Posterior vena cava (tissue), 2 donors: ENCODE measurements around the gene NEIL1. TPM values are rescaled to one million over a fixed set of nuclear protein-coding genes. Genes with fewer than 3 reads are reported as not detected.
"Not testable (repeated sequence)": the region's sequence is repeated elsewhere in the genome, so short reads cannot be mapped to it uniquely, and the experiment has no call there.

Experiments used
- DNase-seq: peaks from one replicate; pipeline ENCODE4 v3.0.0-alpha.2; 2020; ENCODE audit warnings: low spot score
- intact Hi-C, 2 donors: fragments of 100-400 bp; cut with DNase I; formaldehyde crosslinking; loops; one replicate each; pipeline versions ENCODE4 v1.14.1 to v1.14.2; 2022 to 2023
- total RNA-seq, 2 donors: library from RNA; stranded (reverse); fragmentation: NEBNext Ultra II Directional; extraction: Animal tissue kit (Norgen Biotek cat#: 25700); gene quantifications; one replicate each; pipeline ENCODE4 v1.2.1, GENCODE V29; 2021
- donor health status: DM: yes; HTN: yes; CAD: no.
- donor health status: DM: yes; HTN: yes; CAD: no.

Gene NEIL1
- total RNA-seq, 2 donors from 2014 or later, result 11.7 to 25.3 TPM

DNA sequence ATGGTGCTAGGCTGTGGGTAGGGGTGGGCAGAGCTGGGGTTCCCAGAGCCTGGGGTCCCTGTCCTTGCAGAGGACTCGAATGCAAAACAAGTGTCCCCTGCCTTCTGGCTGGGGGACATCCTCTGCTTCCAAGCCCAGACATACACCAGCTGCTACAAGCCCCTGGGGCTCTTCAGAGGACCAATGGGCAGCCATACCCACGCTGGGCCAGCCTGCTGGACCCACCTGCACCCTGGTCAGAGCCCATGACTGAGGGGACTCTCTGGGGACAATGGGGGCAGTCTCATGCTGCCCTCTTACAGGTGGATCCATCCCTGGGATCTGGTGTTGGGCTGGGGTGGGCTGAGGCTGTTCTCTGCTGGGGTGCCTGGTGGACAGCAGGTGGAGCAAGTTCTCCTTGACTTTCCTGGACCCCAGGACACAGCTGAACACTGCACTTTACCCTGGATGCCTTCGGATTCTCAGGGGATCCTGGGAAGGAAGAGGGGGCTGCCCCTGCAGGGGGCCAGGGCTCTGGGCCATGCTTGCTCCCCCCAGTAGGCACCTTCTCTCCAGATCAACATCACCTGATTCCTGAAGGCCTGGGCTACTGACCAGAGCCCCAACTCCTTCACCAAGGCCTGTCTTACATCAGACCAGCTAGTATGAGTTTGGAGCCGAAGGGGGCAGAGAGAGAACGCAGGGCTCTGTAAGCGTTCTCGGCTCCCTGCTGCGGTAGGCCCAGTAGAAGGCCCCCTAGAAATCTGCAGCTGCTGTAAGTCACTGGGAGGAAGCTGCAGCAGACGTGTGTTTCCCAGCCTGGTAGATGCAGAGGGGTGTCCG, 18.1 kb upstream of the NEIL1 start:
- intact Hi-C loops, result loop anchor here in 1 of 2 donors (5.0 kb wide), 1 partner anchor 601 kb away; the partner anchor contains the start of gene CYP1A1
- no peak for DNase-seq

DNA sequence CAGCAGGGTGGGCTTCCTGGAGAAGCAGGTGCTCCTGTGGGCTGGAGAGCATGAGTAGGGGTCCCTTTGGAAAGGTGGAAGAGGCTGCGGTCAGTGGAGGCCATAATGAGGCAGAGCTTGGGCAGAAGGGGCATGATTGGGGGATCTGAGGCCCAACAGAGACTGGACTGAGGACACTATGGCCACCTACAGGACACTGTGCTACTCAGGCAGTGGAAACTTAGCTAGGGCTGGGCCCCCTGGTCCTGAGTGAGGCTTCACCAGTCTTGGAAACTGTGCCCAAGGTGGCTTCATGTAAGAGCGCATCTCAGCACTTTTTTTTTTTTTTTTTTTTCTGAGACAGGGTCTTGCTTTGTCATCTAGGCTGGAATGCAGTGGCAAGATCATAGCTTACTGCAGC, 17.3 kb upstream of the NEIL1 start:
- DNase-seq, result no peak
- intact Hi-C loops, result loop anchor here in 1 of 2 donors (5.0 kb wide), 1 partner anchor 602 kb away; the partner anchor contains the start of gene CYP1A1

DNA sequence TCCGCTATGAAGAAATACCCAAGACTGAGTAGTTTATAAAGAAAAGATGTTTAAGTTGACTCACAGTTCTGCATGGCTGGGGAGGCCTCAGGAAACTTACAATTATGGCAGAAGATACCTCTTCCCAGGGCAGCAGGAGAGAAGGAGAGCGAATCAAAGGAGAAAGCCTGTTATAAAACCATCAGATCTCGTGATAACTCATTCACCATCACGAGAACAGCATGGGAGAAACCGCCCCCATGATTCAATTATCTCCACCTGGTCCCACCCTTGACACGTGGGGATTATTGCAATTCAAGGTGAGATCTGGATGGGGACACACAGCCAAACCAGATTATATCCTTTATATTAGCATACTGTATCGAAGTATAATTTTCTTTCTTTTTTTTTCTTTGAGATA, 14.7 kb upstream of the NEIL1 start:
- DNase-seq, intact Hi-C loops: not testable (repeated sequence)

DNA sequence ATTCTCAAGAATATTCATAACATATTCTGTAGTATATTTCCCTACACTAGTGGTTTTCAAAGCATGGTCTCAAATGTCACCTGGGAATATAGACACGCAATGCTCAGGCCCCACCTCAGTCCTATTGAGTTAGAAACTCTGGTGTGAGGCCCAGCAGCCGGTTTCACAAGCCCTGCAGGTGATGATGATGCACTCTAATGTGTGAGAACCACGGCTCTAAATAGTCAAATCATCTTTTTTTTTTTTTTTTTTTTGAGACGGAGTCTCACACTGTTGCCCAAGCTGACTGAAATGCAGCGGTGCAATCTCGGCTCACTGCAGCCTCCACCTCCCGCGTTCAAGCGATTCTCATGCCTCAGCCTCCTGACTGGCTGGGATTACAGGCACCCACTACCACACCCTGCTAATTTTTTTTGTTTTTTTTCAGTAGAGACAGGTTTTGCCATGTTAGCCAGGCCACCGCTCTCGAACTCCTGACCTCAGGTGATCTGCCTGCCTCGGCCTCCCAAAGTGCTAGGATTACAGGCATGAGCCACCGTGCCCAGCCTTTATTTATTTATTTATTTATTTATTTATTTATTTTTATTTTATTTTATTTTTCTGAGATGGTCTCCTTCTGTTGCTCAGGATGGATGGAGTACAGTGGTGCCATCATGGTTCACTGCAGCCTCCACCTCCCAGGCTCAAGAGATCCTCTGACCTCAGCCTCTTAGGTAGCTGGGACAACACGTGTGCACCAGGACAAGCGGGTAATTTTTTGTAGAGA, 13.0 kb upstream of the NEIL1 start:
- intact Hi-C loops, result not testable (repeated sequence)
- peak; percentile 56 for DNase-seq

DNA sequence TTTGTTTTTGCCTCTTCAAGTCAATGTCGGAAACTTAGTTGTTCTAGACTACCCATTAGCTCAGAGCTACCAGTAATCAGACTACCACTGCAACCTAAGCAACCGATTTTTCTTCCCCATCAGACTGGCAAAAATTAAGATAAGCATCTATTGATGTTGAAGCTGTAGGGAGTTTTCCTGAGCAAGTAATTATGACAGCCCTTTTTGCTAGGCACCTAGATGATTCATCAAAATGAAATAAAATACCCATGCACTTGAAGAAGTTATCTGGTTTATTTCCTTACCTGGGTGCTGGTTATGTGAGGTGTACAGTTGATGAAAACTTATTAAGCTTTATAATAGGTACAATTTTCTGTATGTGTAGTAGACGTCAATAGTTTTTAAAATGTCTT, 11.5 kb upstream of the NEIL1 start:
- DNase-seq, result no peak
- intact Hi-C loops, result no loop called here

DNA sequence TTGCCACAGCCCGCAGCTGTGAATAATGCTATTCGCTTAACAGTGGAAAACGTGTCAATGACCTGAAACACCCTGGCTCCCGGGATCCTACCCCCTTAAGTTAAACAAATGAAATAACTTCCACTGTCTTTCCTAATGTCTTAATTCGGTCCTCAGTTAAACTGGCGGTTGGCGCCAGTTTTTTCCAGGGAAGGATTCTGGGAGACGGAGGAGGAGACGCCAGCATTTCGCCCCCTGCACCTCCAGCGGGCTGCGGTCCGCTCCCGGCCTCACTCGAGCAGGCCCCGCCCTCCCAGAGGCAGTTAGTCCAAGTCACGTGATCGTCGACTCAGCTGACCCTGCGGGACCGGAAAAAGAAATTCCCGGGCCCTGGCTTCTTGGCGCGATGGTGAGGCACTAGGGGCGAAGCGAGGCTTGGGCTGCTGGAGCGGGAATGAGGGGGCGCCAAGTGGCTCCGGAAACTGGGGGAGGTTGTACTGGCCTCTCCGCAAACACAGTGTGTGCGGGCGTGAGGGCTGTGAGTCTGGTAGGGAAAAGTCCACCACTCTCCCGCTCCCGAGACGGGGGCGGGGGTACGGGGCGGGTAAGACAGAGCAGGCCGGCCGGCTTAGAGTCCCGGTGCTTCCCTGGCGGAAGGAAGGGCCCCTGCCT, 11.0 kb upstream of the NEIL1 start, which contains the start of gene COMMD4:
TSS of gene COMMD4 (plus strand) at position 359 of the 651 bp plus-strand sequence. CDS start at position 386, 27 bp downstream.
- intact Hi-C loops, result no loop called here
- DNase-seq, result peak; percentile 98

DNA sequence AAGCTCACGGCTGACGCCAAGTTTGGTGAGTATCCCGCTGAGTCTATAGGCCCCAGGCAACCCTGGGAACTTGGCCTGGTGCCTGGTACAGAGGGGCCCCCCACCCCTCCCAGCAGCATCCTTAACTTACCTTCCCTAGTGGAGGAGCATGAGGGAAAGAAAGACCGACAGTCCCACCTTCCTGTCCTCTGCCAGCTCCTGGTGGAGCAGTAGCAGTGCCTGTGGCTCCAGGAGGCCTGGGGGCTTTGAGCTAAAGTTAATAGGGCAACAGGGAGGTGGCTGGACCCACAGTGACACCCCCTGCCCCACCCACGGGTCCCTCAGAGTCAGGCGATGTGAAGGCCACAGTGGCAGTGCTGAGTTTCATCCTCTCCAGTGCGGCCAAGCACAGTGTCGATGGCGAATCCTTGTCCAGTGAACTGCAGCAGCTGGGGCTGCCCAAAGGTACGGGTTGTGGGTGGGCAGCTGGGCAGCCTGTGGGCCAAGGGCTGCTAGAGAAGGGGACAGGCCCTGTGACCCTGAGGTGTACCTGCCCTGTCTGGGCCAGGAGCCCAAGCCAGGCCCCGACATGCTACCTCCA, 8.1 kb upstream of the NEIL1 start:
- peak; percentile 58 for DNase-seq
- intact Hi-C loops, result no loop called here

DNA sequence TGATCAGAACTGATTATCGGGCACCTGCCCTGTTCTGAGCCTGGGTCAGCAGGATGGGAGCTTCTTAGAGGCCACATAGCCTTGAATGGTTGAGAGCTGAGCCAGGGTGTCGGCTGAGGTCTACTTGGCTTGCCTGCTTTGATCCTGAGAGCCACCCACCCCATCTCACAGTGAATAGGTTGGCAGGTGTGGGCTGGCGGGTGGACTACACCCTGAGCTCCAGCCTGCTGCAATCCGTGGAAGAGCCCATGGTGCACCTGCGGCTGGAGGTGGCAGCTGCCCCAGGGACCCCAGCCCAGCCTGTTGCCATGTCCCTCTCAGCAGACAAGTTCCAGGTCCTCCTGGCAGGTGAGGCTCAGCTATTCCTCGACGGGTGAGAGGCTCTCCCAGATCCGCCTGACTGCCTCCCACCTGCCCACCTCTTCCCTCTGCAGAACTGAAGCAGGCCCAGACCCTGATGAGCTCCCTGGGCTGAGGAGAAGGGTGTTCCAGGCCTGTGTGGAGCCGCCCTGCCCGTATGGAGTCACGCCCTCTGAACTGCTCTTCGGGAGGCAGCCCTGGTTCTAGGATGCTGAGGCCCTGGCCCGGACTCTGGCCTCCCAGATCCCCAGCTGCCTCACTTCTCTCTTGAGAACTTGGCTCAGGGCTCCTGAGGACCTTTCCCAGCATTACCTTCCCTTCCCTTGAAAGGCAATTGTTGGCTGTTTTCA, 7.2 kb upstream of the NEIL1 start:
- DNase-seq, result peak; percentile 78
- intact Hi-C loops, result no loop called here

DNA sequence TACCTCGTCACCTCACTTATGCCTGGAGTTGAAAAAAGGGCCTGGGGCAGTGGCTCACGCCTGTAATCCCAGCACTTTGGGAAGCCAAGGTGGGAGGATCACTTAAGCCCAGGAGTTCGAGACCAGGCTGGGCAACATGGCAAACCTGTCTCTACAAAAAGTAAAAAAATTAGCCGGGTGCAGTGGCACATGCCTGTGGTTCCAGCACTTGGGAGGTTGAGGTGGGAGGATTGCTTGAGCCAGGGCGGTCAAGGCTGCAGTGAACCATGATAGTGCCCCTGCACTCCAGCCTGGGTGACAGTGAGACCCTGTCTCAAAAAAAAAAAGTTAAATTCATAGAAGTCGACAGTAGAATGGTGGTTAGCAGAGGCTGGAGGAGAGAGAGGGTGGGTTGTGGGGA, 4.6 kb upstream of the NEIL1 start:
- intact Hi-C loops, result no loop called here
- peak; percentile 64 for DNase-seq

DNA sequence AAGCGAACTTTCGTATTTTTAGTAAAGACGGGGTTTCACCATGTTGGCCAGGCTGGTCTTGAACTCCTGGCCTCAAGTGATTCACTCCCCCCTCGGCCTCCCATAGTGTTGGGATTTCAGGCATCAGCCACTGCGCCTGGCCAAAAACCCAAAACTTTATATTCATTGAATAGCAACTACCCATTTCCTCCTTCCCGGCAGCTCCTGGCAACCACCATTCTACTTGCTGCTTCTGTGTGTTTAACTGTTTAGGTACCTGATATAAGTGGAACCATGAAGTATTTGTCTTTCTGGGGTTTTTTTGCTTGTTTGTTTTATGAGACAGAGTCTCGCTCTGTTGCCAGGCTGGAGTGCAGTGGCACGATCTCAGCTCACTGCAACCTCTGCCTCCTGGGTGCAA, 2.9 kb upstream of the NEIL1 start:
- DNase-seq, intact Hi-C loops: not testable (repeated sequence)

DNA sequence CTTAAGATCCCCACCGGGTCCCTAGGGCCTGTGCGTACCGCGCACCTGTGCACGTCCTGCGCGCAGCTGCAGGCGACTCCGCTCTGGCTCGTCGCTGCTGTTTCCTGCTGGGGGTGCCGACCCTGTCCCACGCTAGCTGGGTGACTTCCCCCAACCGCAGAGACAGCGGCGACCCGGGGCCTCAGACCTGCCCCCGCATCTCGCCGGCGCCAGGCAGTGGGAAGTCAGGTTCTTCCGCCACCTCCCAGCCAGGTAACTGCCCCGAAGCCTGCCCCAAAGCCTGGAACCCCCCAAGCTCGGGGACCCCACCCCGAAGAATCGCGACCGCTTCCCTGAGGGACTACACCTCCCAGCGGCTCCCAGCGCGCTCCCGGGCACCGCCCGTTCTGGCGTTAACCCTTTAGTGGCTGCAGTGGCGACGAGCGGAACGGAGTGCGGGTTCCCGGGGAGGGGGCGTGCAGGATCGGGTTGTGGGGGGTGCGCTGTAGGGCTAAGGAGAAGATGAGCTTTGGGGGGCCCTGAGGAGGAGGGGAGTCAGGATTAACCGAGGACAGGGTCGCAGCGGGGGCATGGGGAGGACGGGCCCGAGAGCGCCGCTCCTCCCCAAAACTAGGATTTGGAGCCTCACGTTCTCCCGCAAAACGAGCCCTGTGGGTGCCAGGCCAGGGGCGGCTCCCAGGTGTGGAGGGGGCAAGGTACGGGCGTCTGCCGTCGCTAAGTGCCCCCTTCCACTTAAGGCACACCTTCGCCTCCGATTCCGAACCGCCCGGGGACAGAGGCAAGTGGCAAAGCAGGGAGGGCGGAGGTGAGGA, 589 bp downstream of the NEIL1 start:
- intact Hi-C loops, result no loop called here
- peak; percentile 87 for DNase-seq

DNA sequence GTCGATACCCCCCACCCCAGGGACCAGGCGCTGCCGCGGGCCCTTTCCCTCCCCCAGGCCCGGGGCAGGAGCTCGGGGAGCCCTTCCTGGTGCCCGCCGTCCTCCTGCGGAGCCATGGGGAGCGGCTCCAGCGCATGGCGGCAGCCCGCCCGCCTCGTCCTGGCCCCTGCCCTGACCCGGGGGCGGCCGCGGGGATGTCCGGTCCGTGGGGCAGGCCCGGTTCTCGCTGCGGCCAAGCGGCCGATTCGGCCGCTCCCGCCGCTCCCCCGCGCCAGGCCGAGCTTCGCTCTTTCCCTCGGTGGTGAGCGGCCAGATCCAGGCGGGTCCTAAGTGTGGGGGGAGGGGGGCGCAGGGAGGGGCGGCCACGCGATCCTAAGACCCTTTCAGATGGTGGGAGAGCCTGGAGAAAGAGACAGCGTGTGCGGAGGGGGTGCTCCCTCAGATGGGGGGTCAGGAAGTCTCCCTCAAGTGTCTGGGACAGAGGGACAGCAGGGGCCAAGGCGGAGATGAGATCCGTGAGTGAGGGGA, 1.3 kb downstream of the NEIL1 start:
- intact Hi-C loops, result no loop called here

DNA sequence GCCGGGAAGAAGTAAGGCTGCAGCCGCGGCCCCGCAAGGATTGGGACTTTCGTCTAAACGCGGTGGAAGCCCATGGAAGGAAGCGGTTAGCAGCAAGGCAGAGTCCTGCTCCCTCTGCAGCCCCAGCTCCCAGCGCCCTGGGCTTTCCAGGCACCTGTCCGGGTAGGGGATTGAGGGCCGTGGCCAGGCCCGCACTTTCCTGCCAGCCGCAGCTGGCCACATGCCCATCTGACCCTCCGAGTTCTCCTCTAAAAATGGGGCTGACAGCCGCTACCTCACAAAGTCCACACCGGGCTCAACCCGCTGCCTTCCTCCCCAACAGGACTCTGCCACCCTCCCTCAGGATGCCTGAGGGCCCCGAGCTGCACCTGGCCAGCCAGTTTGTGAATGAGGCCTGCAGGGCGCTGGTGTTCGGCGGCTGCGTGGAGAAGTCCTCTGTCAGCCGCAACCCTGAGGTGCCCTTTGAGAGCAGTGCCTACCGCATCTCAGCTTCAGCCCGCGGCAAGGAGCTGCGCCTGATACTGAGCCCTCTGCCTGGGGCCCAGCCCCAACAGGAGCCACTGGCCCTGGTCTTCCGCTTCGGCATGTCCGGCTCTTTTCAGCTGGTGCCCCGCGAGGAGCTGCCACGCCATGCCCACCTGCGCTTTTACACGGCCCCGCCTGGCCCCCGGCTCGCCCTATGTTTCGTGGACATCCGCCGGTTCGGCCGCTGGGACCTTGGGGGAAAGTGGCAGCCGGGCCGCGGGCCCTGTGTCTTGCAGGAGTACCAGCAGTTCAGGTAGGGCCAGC, 1.9 kb downstream of the NEIL1 start:
- peak; percentile 85 for DNase-seq
- intact Hi-C loops, result no loop called here

More for the DNA sequence above, 1.3 kb downstream of the NEIL1 start:
- no peak for DNase-seq

DNA sequence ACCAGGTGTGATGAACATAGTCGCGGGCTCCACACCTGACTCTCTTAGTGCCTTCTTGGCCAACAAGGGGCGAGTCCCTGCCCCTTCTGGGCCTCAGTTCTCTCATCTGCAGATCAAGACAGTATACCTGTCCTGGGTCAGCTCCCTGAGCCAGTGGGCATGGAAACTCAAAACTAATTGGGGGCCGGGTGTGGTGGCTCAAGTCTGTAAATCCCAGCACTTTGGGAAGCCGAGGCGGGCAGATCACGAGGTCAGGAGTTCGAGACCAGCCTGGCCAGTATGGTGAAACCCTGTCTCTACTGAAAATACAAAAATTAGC, 2.5 kb downstream of the NEIL1 start:
- intact Hi-C loops, DNase-seq: not testable (repeated sequence)

DNA sequence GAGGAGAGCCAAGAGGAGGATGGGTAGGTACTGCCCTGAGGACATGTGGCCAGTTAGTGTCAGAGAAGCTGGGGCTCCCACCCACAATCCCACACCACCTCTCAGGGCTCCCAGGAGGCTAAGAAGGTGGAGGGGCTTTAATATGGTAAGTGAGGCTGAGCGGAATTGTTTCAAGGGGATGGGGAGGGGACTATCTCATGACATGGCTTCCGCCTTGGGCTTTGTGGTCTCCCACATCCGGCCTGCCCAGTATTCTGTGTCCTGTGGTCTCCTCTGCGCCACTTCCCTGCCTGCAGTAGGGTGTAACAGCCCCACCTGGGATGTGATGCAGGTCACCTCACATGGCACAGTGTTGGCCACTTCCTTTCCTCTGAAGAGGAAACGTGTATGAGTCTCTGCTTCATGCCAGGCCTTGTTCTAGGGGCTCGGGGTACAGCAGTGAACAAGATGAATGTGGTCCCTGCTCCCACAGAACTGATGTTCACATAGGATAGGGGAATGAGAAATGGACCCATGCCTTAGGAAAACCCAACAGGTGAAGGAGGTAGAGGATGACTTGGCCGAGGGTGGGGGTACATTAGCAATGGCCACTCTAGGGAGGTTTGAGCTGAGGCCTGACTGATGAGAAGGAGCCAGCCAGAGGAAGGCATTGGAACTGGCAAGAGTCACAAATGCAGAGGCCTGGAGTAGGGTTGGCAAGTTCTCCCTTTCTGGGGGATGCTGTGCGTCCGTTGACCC, 3.2 kb downstream of the NEIL1 start:
- peak; percentile 79 for DNase-seq
- intact Hi-C loops, result no loop called here

DNA sequence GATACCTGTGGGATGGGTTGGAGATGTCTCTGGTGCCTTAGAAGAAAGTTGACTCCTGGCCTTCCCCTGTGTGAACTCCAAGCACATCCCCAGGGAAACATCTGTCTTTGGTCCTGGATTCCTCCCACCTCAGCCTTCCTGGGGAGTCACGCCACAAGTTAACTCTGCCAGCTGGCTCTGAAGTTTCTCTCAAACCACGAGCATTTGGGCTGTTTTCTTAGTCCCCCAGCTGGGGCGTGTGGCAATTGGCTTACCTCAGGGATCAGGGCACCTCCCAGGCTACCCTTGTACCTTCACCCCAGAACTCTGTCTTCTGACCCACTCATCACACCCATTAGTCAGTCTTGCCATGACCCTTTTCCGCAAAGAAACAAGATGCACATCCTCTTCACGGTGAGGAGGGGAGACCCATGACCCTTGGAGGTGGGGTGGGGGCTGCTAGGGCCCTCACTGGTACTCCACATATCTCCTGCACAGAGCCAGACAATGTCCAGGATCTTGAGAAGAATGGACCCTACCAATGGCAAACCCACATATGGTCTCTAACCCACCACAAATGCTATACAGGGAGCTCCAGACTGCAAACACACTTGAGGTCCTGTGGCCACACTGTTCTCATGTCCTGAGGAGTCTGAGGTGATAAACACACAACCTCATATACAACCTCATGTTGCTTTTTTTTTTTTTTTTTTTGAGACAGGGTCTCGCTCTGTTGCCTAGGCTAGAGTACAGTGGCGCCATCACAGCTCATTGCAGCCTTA, 3.9 kb downstream of the NEIL1 start:
- intact Hi-C loops, result no loop called here
- DNase-seq, result no peak
